ENCODE measurements around the gene RFX3.

The RFX3 gene

DNA sequence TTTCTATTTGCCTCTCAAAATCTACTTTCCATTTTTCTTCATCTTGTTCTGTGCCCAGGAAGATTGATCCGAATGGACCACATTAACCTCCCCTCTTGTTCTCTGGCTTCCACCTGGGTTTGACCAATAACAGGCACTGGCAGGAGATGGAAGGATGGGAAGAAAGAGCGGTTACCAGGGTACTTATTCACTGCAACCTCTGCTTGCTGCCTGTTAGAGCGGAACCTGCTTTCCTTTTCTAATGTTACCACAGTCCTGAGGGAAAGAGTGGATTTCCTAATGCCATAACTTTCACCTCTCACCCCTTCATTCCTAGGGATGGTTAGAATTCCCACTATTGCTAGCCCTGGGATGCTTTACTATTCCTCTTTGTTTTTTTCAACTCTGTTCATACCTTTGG is 262.1 kb downstream of the RFX3 start:
- DNase-seq = no peak
- no peak overlapping the region for H3K4me3 ChIP-seq
- intact Hi-C loops (cut with DNase I; ENCODE audit: low total_unique reads) = no loop called here
- H3K27ac ChIP-seq = no peak overlapping the region
- H3K4me1 ChIP-seq = no peaks in the 10 kb centered on the region
- H3K27me3 ChIP-seq = no peaks in the 10 kb centered on the region
- no peaks in the 10 kb centered on the region for H3K9me3 ChIP-seq
- TF ChIP-seq, protein P1, sequence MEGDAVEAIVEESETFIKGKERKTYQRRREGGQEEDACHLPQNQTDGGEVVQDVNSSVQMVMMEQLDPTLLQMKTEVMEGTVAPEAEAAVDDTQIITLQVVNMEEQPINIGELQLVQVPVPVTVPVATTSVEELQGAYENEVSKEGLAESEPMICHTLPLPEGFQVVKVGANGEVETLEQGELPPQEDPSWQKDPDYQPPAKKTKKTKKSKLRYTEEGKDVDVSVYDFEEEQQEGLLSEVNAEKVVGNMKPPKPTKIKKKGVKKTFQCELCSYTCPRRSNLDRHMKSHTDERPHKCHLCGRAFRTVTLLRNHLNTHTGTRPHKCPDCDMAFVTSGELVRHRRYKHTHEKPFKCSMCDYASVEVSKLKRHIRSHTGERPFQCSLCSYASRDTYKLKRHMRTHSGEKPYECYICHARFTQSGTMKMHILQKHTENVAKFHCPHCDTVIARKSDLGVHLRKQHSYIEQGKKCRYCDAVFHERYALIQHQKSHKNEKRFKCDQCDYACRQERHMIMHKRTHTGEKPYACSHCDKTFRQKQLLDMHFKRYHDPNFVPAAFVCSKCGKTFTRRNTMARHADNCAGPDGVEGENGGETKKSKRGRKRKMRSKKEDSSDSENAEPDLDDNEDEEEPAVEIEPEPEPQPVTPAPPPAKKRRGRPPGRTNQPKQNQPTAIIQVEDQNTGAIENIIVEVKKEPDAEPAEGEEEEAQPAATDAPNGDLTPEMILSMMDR (IDR thresholded peaks at IDR 0.05) = no peak
- peaks cover 18 to 24% (median 22%) of the 10 kb centered on the region in 3 donors for H3K36me3 ChIP-seq

DNA sequence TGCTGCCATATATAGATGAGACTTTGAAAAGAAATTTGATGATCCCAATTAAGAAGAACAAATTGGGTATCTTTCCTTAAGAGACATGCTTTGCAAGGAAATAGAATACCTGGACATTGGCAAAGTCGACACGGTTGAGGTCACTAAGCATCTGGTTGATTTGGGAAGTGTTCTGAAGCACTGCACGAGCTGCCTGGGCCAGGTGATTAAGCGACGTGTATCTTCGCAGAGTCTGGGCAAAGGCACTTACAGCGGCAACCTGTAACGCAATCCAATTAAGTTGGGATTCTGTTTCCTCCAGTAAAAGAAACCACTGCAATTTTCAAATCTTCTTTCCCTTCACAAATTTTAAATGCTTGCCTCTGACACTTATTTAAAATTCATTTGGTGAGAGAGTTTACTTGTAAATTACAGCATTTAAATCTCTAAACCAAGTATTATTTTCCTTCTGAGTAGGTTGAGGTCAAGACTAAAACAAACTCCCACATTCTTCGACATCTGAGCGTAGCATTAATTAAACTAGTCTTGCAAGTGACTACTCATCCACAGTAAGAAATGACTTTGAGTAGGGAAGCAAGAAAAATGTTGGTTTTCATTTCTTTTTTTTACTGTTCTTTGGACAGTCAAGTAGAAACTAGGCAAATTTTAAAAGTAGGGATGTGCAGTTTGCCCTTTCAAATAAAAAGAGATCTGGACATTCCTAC is 262.8 kb downstream of the RFX3 start:
- no peaks in the 10 kb centered on the region for H3K9me3 ChIP-seq
- no peak overlapping the region for H3K27ac ChIP-seq
- intact Hi-C loops (cut with DNase I; ENCODE audit: low total_unique reads) = no loop called here
- TF ChIP-seq, protein P1 (IDR thresholded peaks at IDR 0.05) = no peak
- DNase-seq = no peak
- no peaks in the 10 kb centered on the region for H3K4me1 ChIP-seq
- H3K4me3 ChIP-seq = no peak overlapping the region
- peaks cover 18 to 22% (median 21%) of the 10 kb centered on the region in 3 donors for H3K36me3 ChIP-seq
- H3K27me3 ChIP-seq = no peaks in the 10 kb centered on the region

DNA sequence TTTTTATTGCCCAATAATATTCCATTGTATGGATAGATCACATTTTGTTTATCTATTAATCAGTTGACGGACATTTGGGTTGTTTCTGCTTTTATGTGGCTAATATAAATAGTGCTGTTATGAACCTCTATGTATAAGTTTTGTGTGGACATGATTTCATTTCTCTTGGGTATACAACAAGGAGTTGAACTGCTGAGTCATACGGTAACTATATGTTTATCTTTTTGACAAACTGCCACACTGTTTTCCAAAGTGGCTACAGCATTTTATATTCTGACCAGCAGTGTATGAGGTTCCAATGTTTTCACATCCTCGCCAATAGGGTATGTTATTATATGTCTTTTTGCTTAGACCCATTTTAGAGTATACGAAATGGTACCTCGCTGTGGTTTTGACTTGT is 264.3 kb downstream of the RFX3 start:
- no peak for DNase-seq
- Histone ChIP-seq H3K4me3 (no peak overlapping the region), H3K4me1 (no peaks in the 10 kb centered on the region), H3K36me3 (peaks cover 18 to 29% (median 26%) of the 10 kb centered on the region in 3 donors), H3K27ac (no peak overlapping the region), H3K9me3 (no peaks in the 10 kb centered on the region), H3K27me3 (no peaks in the 10 kb centered on the region)
- TF ChIP-seq, protein P1 (IDR thresholded peaks at IDR 0.05) = no peak
- intact Hi-C loops (cut with DNase I; ENCODE audit: low total_unique reads) = no loop called here

DNA sequence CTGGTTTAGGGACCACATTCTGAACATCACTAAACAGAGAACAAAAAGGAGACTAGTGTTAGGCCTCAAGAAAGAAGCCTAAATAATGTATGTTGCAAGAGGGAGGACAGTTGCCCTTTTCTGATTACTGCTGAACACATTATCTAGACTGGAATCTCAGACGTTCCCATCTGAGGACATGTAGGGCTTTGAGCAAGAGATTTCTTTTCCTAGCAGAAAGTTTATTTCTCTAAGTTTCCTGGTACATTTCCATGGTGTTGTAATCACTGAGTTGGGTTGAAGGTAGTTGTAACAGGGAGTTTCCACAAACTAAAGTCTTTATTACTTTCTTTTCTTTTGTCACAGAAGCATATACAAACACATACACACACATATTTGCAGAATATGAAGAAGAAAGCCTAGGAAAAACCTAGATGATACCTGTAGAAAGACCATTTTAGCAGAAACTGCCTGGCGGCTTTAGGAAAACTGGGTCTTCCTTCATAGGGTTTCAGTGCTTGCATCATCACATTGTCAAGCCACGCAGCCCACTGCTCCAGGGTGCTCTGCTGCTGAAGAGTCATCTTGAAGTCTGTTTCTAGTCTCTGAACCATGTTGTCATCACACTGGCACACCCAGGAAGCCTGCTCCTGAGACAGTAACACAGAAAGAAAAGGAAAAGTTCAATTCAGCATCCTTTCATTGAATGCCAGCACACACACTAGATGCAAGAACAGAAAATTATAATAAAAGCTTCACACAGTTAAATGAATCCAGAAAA is 269.1 kb downstream of the RFX3 start:
- Histone ChIP-seq H3K4me1 (no peaks in the 10 kb centered on the region), H3K36me3 (peaks cover 9 to 36% (median 15%) of the 10 kb centered on the region in 3 donors)

DNA sequence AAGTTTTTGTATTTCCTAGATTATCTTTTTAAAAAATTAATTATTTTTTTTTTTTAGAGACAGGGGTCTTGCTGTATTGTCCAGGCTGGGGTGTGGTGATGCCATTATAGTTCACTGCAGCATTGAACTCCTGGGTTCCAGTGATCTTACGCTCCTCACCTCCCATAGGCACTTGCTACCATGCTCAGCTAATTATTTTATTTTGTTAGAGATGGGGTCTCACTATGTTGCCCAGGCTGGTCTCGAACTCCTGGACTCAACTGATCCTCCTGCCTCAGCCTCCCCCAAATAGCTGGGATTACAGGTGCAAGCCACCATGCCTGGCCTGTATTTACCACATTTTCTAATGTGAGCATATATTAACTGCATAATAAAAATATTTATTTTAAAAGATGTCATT is 274.5 kb downstream of the RFX3 start:
- no peak overlapping the region for H3K27ac ChIP-seq
- no peaks in the 10 kb centered on the region for H3K4me1 ChIP-seq
- TF ChIP-seq, protein P1 (IDR thresholded peaks at IDR 0.05) = no peak
- no peak overlapping the region for H3K4me3 ChIP-seq
- H3K9me3 ChIP-seq = no peaks in the 10 kb centered on the region
- intact Hi-C loops (cut with DNase I; ENCODE audit: low total_unique reads) = no loop called here
- H3K27me3 ChIP-seq = no peaks in the 10 kb centered on the region
- H3K36me3 ChIP-seq = peaks cover 9 to 43% (median 21%) of the 10 kb centered on the region in 3 donors
- no peak for DNase-seq

More for the DNA sequence above, 269.1 kb downstream of the RFX3 start:
- no peaks in the 10 kb centered on the region for H3K9me3 ChIP-seq
- H3K27me3 ChIP-seq = no peaks in the 10 kb centered on the region
- H3K27ac ChIP-seq = no peak overlapping the region
- no peak overlapping the region for H3K4me3 ChIP-seq
- no peak for DNase-seq
- TF ChIP-seq, protein P1 (IDR thresholded peaks at IDR 0.05) = no peak
- intact Hi-C loops (cut with DNase I; ENCODE audit: low total_unique reads) = no loop called here
